OCI-LY3 (cell line): ENCODE results near the gene NLRC4.

Source experiments
- CTCF ChIP-seq: fragments of 200-600, 300-600 bp; sonication (generic); IDR thresholded peaks from 2 replicates; pipeline ENCODE4 v1.5.1; 2014; ENCODE audit warnings: antibody characterized with exemption, low read length, low read depth
- EZH2phosphoT487 ChIP-seq: fragments of 200-600 bp; shearing (Covaris generic); IDR thresholded peaks from 2 replicates; pipeline ENCODE4 v1.6.1; 2018; ENCODE audit warnings: antibody characterized with exemption, mixed run types, low read depth

GRCh38 chr2:32237996-32238395 is 26.7 kb downstream of the NLRC4 start:
- no peak for TF ChIP-seq EZH2phosphoT487
- no peak for TF ChIP-seq CTCF
